HG03095 (cell line): ENCODE results near the gene ZNHIT6.
"Not testable (repeated sequence)": the region's sequence is repeated elsewhere in the genome, so short reads cannot be mapped to it uniquely, and the experiment has no call there.

Source experiments
- ATAC-seq: cut with Tn5 transposase; IDR thresholded peaks from one replicate; pipeline ENCODE4 v1.9.1; 2021; ENCODE audit warnings: moderate library complexity; ENCODE audit not compliant: unreplicated experiment

Gene ZNHIT6, protein sequence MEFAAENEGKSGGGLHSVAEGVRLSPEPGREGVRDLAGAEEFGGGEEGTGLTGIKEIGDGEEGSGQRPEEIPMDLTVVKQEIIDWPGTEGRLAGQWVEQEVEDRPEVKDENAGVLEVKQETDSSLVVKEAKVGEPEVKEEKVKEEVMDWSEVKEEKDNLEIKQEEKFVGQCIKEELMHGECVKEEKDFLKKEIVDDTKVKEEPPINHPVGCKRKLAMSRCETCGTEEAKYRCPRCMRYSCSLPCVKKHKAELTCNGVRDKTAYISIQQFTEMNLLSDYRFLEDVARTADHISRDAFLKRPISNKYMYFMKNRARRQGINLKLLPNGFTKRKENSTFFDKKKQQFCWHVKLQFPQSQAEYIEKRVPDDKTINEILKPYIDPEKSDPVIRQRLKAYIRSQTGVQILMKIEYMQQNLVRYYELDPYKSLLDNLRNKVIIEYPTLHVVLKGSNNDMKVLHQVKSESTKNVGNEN

DNA sequence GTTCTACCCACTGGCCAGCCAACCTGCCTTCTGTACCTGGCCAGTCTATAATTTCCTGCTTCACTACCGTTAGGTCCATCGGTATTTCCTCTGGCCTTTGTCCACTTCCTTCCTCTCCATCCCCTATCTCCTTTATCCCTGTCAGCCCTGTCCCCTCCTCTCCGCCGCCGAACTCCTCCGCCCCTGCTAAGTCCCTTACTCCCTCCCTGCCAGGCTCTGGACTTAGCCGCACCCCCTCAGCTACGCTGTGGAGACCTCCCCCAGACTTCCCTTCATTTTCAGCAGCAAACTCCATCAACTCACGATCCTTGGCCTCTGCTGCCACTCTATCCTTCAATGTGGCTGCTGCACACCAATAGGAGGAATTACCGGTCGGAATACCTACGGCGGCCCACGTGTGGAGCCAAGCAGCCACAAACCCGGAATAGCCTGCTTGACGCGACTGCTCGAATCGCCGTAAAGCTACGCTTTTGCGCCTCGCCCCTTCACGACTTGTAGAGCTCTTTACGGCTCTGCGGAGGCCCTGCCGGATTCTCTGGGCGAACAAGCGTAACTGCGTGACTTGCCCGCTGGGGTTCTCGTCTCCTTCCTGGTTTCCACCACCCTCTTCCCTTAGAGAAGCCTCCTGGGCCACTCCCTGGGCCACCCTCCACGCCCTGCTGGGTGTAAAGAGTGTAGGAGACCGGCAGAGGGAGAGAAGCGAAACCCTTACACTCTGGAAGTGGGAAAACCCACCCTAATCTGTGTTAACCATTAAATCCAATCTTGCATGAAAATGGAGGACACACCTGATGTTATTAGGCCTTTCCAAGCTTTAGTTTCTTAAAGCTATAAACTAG, at the start of gene ZNHIT6:
TSS of gene ZNHIT6 (minus strand) at position 444 of the 839 bp plus-strand sequence. CDS start at position 295, 149 bp downstream.
- ATAC-seq: peak; percentile 85

DNA sequence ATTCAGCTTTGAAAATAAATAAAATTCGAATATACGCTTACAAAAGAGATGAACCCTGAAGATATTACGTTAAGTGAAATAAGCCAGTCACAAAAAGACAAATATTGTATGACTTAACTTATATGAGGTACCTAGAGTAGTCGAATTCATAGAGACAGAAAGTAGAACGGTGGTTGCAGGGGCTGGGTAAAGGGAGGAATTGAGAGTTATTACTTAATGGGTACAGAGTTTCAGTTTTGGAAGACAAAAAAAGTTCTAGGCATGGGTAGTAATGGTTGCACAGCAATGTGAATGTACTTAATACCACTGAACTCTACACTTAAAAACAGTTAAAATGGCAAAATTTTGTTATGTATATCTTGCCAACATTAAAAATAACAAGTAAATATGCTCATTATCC, 48.6 kb upstream of the ZNHIT6 start:
- ATAC-seq: no peak

DNA sequence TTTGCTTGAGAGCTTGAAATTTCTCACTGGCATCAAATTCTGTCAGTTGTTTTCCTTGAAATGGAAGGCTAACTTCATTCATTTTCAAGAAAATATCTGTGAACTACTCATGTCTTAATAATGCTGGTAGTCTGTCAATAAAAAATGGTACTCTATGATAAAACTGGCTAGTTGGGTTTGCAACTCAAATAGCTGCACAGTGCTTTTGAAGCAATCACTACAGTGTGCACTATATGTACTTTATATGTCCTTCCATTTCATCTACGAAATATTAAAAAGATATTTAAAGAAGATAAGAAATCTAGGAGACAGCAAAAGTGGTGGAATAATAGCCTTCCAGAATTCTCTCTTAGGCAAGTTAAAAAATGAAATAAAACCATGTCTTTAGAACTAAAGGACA, 39.9 kb upstream of the ZNHIT6 start:
- no peak for ATAC-seq

DNA sequence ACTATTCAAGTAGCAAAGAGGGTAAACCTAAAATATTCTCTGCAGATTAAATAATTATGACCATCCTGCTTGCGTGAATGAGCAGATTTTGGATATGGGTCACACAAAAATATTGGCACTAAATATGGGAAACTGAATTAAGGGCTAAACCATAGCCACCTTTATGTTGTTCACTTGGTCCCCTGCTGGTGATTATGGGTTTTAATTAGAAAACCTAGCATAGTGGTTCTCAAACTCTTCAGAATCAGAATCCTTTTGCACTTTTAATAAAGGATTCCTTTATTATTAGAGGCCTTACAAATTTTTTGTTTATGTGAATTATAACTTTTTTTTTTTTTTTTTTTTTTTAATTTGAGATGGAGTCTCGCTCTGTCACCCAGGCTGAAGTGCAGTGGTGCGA, 38.5 kb upstream of the ZNHIT6 start:
- no peak for ATAC-seq

DNA sequence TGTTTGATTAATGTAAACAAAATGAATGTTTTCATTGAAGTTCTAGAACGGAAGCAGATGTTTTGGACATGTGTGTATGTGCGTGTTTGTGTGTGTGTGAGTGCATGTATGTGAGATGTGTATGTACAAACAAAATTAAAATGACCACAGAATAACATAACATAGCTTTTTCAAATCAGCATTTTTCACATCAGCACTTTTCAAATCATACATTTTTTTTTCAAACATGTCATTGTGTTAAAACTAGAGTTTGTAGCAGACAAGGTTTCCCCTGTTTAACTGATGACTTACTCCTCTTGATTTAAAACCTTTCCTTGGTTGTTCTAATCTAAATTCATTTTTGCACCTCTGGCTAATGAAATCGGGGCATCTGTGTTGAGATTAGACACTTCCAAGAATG, 35.6 kb upstream of the ZNHIT6 start:
- no peak for ATAC-seq

DNA sequence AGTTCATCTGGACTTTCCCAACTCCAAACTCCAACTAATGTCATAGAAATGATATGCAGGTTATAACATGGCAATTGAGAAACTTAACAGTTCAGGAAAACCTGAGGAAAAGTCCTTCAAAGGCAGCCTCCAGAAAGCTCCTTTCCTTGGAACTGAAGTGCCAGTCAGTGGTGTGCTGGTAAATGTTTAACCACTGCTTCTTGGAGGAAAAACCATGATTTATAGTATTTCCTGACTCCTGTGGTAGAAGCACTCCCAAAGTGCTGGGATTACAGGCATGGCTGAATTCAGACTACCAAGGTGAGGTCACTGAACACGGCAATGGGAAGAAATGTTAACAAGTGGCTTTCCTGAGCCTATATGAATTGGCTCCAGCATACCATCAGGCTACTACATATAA, 26.7 kb upstream of the ZNHIT6 start:
- no peak for ATAC-seq

DNA sequence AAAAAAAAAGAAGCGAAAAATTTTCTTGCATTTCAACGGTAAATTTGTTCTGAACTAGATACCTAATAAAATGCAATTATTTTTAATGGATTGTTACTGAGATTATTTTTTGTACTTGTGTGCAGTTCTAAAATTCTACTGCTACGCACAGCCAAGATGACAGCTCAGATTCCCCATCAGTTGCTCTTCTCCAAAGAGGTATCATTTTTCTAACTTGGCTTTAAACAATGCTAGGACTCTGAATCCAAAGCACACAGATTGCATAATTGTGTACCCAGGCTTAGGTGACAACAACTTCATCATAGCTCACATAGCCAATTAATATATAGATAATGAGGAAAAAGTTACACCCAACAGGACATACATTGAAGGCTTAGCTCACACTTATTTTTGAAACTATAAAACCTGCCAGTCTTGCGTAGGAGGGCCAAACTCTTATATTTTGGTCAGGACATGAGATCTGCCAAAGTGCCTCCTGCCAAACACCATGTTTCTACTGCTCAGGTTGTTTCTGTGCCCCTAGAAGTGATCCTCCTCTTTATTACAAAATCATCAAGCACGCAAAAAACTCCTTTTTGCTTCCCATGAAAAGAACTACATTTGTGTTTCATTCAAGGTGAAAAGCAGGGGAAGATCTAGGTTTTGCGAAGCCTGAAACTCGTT, 10.6 kb upstream of the ZNHIT6 start:
- ATAC-seq: no peak

DNA sequence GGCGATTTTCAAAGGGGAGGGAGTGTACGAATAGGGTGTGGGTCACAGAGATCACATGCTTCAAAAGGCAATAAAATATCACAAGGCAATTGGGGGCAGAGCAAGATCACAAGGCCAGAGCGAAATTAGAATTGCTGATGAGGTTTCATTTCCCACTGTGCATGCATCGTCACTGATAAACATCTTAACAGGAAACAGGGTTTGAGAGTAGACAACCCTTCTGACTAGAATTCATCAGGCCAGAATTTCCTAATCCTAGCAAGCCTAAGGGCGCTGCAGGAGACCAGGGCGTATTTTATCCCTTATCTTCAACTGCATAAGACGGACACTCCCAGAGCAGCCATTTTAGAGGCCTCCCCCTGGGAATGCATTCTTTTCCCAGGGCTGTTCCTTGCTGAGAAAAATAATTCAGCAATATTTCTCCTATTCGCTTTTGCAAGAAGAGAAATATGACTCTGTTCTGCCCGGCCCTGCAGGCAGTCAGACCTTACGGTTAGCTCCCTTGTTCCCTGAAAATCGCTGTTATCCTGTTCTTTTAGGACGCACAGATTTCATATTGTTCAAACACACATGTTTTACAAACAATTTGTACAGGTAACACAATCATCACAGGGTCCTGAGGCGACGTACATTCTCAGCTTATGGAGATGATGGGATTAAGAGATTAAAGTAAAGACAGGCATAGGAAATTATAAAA, 6.3 kb upstream of the ZNHIT6 start:
- ATAC-seq: not testable (repeated sequence)

DNA sequence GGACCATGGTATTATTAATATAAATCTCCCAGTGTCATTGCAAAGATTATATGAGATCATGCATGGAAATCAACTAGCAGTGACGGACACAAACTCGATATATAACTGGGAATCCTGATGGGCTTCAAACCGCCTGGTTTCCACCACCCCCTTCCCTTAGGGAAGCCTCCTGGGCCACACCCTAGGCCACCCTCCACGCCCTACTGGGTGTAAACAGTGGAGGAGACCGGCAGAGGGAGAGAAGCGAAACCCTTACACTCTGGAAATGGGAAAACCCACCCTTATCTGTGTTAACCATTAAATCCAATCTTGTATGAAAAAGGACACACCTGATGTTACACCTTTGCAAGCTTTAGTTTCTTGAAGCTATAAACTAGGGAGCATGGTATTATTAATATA, 595 bp upstream of the ZNHIT6 start:
- ATAC-seq: no peak

DNA sequence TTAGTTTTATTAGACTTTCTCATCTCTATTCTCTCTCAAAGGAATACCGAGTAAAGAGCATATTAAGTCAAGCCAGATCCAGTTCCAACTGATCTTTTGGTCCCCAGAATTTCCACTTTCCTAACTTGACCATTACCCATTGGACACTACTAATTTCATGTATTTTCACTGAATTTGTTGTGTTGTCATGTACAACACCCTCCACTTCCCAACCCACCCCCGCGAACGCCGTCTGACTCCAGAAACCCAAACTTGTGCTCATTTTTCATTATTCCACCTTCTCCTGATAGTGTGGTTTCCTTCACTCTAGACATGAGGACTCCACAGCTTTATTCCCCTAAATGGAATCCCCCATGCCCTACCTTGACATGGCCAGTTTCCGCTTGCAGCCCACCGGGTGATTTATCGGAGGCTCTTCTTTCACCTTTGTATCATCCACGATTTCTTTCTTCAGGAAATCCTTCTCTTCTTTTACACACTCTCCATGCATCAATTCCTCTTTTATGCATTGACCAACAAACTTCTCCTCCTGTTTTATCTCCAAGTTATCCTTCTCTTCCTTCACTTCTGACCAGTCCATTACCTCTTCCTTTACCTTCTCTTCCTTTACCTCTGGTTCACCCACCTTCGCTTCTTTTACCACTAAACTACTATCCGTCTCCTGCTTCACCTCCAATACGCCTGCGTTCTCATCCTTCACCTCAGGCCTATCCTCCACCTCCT, 805 bp downstream of the ZNHIT6 start:
- ATAC-seq: peak; percentile 25

DNA sequence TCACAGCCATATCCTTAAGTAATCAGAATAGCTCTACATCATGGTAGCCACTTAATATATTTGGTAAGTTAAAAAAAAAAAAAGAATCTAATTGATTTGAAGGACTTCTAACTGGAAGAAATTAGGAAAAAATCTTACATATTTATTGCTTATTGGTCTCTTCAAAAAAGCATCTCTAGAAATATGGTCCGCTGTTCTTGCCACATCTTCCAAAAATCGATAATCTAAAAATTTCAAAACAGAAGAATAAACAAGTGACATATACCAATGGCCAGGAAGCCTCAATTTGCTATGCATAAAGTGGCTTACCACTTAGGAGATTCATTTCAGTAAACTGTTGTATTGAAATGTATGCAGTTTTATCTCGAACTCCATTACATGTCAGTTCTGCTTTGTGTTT, 2.3 kb downstream of the ZNHIT6 start:
- ATAC-seq: no peak

DNA sequence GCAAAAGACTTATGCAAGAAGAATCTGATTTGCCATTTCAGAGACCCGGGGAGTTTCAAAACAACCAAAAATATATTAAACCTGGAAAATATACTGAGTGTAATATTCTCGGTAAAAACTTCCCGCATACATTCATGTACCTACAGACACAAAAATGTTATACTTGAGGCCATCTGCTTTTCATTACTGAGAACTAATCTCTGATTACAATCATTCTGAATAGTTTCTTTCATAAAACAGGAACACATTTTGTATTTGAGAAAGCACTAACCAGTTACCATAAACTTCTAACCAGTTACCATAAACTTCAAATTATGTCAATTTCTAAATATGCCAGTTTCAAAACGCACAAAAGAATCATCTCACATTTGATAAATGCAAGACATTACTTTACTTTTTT, 7.8 kb downstream of the ZNHIT6 start:
- ATAC-seq: no peak

DNA sequence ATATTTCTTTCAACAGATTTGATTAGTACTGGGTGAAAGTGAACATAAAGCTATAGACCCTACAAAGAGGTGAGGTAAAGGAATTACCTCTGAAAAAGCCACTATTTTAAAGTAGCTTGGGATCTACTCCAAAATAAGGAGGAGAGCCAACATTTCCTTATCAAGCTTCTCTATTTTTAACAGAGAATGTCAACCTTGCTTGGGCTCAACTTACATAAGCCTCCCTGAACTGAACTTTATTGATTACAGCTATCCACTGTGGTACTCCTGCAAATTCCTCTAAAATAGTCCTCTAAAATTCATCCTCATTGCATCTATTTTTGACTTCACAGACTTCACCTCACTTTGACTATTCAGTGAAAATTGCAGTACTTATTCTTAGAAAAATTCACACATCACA, 10.3 kb downstream of the ZNHIT6 start:
- ATAC-seq: no peak

DNA sequence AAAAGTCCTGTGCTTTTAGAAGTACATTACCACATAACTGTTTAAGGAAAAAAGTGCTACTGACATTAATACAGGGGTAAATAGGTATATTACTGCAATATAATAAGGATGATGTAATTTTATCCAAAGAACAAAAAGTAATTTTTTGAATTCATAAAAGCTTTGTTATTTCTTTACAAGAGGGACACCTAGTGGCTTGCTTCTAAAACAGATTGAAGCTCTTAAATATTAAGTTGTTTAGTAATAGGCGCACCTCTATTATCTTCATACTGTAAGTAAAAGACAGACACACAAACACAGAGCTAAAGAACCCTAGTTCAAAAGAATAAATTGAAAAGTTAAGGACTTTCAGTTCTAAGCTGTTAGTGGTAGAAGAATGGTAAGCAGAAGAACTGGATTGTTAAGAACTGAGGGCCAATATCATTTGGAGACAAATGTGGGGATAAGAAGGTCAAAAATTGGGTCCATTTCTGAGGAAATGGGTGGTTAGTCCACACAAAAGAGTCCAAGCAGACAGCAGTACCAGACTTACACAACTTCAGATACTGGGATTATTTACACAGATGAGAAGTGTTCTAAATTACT, 15.4 kb downstream of the ZNHIT6 start:
- ATAC-seq: no peak

DNA sequence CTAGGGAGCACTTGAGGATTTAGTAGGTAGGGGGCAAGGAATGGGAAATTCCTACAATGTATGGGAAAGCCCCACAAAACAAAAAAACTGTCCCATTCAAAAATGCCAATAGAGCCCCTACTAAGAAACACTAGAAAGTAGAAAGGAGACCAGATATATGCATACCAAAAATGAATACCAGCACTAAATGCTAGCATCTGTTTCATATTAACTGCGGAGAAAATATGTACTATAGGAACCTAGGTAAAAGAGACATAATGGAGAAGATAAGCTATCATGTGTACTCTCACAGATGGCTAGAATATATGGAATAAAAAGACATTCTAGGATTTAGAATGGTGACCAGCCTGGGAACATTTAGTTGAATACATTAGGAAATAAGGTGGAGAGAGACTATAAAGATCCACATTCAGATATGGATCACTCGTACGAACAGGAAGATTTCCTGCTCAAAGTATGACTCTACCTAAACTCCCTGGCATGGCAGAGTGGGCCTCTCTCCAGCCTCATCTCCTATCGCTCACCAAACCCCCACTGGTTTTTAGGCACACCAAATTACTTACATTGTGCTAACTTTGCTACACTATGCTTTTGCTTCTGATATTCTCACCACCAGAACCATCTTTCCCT, 18.3 kb downstream of the ZNHIT6 start:
- no peak for ATAC-seq

DNA sequence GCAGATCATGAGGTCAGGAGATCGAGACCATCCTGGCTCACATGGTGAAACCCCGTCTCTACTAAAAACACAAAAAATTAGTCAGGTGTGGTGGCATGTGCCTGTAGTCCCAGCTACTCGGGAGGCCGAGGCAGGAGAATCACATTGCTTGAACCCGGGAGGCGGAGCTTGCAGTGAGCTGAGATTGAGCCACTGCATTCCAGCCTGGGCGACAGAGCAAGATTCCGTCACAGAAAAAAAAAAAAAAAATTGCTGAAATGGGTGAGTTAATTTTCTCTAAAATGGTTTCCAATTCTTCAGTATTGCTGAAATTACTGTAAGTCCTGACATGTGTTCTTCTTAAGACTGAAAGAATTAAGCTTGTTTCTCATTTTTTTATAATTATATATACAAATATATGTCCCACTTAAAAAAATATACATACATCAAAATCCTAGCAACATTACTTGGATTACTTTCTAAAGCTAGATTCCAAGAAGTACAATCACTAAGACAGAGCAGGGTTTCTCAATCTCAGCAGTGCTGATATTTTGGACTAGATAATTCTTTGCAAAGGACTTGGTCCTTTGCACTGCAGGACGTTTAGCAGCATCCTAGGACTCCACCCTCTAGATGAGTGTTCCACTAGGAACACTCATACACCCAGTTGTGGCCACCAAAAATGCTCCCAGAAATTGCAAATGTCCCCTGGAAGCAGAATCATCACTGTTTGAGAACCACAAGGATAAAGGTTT, 24.8 kb downstream of the ZNHIT6 start:
- ATAC-seq: no peak

DNA sequence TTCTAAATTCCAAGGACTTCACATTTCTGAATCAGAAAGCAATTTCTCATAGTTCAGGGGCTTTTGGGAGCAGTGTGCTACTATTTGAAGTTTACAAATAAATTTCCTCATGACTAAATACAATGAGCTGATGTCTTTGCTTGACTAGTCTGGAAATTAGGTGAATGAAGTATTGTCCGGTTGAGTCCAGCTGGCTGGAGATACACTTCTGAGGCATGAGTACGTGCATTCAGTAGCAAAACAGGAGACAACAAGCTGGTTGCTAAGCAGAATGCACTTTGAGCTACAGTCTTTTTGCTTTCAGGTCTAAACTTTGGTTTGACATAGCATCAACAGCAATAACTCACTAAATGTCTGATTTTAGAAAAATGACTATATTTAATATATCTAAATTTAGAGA, 27.1 kb downstream of the ZNHIT6 start:
- ATAC-seq: no peak

DNA sequence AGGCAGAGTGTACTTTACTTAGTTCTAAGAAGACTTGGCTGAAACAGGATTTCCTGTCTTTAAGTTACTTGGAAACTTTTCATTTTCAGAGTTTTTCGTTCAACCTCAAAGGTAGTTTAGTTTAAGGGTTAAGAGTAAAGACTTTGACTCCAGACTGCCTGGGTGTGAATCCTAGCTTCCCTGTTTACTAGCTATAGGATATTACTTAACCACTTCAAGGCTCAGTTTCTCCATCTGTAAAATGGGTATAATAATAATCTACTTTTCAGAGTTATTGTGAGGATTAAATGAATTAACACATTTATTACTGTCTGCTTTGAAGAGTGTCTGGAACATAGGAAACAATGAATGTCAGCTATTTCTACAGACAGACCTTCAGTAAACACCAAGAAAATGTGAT, 30.0 kb downstream of the ZNHIT6 start:
- no peak for ATAC-seq

DNA sequence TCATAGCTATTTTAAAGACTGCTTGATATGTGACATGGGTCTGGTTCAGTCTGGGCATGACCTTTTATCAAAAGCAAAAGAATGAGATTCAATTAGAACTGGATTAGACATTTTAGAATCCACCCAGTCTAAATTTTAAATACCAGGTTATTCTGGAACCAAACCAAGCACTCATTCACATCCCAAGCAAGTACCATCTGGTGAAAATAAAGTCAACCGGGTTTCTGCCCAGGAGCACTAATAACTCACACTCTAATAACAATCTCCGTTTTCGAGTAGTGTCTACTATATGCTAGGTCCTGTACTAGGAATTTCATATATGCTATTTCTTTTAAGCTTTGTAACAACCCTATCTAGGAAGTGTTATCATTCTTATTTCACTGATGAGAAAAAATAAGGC, 30.6 kb downstream of the ZNHIT6 start:
- ATAC-seq: no peak
